ENCODE measurements around the gene PRSS36. TPM values are rescaled to one million over a fixed set of nuclear protein-coding genes. Genes with fewer than 3 reads are reported as not detected.
"Not testable (repeated sequence)": the region's sequence is repeated elsewhere in the genome, so short reads cannot be mapped to it uniquely, and the experiment has no call there.

PRSS36 gene
- 0.96 to 1.7 TPM (median 1.4 TPM) in 3 replicates for total RNA-seq

GRCh38 chr16:31149894-31150890 is at the start of gene PRSS36:
Gene PRSS36 (minus strand): TSS chr16:31150066. CDS start chr16:31150035, 31 bp downstream.
- Mint-ChIP-seq H3K4me3 (no peak within 1 kb of the TSS), H3K27me3 (ENCODE audit: low read depth) (peaks cover 40% of the 10 kb centered on the region), H3K9me3 (no peaks in the 10 kb centered on the region), H3K36me3 (no peaks in the 10 kb centered on the region), H3K27ac (no peak within 1 kb of the TSS), H3K4me1 (peaks cover 4% of the 10 kb centered on the region)
- no peak for DNase-seq (ENCODE audit: low spot score in 2 of 2, unreplicated experiment in 2 of 2)
- TF ChIP-seq, protein P1, sequence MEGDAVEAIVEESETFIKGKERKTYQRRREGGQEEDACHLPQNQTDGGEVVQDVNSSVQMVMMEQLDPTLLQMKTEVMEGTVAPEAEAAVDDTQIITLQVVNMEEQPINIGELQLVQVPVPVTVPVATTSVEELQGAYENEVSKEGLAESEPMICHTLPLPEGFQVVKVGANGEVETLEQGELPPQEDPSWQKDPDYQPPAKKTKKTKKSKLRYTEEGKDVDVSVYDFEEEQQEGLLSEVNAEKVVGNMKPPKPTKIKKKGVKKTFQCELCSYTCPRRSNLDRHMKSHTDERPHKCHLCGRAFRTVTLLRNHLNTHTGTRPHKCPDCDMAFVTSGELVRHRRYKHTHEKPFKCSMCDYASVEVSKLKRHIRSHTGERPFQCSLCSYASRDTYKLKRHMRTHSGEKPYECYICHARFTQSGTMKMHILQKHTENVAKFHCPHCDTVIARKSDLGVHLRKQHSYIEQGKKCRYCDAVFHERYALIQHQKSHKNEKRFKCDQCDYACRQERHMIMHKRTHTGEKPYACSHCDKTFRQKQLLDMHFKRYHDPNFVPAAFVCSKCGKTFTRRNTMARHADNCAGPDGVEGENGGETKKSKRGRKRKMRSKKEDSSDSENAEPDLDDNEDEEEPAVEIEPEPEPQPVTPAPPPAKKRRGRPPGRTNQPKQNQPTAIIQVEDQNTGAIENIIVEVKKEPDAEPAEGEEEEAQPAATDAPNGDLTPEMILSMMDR (IDR thresholded peaks at IDR 0.05; ENCODE audit: unreplicated experiment), result no peak

- Mint-ChIP-seq H3K4me1 (peaks cover 13% of the 10 kb centered on the region), H3K4me3 (no peak overlapping the region), H3K27ac (no peak overlapping the region), H3K9me3 (no peaks in the 10 kb centered on the region), H3K36me3 (peaks cover 24% of the 10 kb centered on the region), H3K27me3 (ENCODE audit: low read depth) (peaks cover 32% of the 10 kb centered on the region)
- DNase-seq (ENCODE audit: low spot score in 2 of 2, unreplicated experiment in 2 of 2), result no peak
- TF ChIP-seq, protein P1 (IDR thresholded peaks at IDR 0.05; ENCODE audit: unreplicated experiment), result no peak
Measured at GRCh38 chr16:31199430-31200041, 49.7 kb upstream of the PRSS36 start.

- H3K9me3 Mint-ChIP-seq, result no peaks in the 10 kb centered on the region
- peaks cover 21% of the 10 kb centered on the region for H3K27me3 Mint-ChIP-seq (ENCODE audit: low read depth)
- peaks cover 13% of the 10 kb centered on the region for H3K4me1 Mint-ChIP-seq
- no peak overlapping the region for H3K4me3 Mint-ChIP-seq
- TF ChIP-seq, protein P1 (IDR thresholded peaks at IDR 0.05; ENCODE audit: unreplicated experiment), result no peak
- peaks cover 29% of the 10 kb centered on the region for H3K36me3 Mint-ChIP-seq
- DNase-seq (ENCODE audit: low spot score in 2 of 2, unreplicated experiment in 2 of 2), result no peak
- H3K27ac Mint-ChIP-seq, result no peak overlapping the region
Measured at GRCh38 chr16:31198207-31198882, 48.5 kb upstream of the PRSS36 start.

DNA sequence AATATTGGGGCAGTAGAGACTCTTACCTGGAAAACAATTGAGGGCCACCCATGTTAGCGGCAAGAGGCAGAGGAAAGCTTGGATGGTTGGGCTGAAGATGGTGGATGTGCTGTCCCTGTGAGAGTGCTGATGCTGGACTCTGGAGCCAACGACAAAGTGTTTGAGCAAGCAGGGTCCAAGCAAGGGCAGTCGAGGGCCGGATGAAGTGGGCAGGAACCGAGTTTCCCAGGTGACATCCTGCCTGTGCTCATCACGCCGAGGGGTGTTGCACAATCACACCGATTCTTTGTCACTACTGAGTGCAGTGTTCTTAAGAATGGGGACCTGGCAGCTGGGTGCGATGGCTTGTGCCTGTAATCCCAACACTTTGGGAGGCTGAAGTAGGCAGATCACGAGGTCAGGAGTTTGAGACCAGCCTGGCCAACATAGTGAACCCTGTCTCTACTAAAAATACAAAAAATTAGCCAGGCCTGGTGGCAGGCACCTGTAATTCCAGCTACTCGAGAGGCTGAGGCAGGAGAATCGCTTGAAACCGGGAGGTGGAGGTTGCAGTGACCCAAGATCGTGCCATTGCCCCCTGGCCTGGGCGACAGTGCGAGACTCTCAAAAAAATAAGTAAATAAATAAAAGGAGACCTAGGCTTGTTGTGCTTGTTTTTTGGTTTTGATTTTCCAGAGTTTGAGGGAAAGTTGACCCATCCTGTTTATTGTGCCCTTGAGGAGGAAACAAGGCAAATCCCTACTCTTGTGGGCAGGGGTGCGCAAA is 46.6 kb upstream of the PRSS36 start:
- Mint-ChIP-seq H3K27me3 (ENCODE audit: low read depth) (peaks cover 6% of the 10 kb centered on the region), H3K4me3 (no peak overlapping the region), H3K9me3 (no peaks in the 10 kb centered on the region), H3K27ac (no peak overlapping the region), H3K4me1 (peaks cover 6% of the 10 kb centered on the region), H3K36me3 (peaks cover 40% of the 10 kb centered on the region)
- DNase-seq (ENCODE audit: low spot score in 2 of 2, unreplicated experiment in 2 of 2), result no peak
- TF ChIP-seq, protein P1 (IDR thresholded peaks at IDR 0.05; ENCODE audit: unreplicated experiment), result no peak

- H3K4me3 Mint-ChIP-seq, H3K9me3 Mint-ChIP-seq: not testable (repeated sequence)
Measured at GRCh38 chr16:31195861-31196260, 46.0 kb upstream of the PRSS36 start.

More at GRCh38 chr16:31195861-31196260, 46.0 kb upstream of the PRSS36 start:
- not testable (repeated sequence) for H3K4me1 Mint-ChIP-seq; H3K27me3 Mint-ChIP-seq (ENCODE audit: low read depth); DNase-seq (ENCODE audit: low spot score in 2 of 2, unreplicated experiment in 2 of 2); H3K27ac Mint-ChIP-seq
- H3K36me3 Mint-ChIP-seq, result peaks cover 45% of the 10 kb centered on the region
